SJSA1 (cell line): ENCODE results near the gene IKBKG. TPM values are rescaled to one million over a fixed set of nuclear protein-coding genes. Genes with fewer than 3 reads are reported as not detected.
"Not testable (repeated sequence)": the region's sequence is repeated elsewhere in the genome, so short reads cannot be mapped to it uniquely, and the experiment has no call there.

Source experiments
- DNase-seq, 2 experiments: peaks; one replicate each; pipeline ENCODE4 v3.0.0-alpha.2; 2015 to 2020; ENCODE audit warnings: low spot score in 2 of 2, low read depth in 1 of 2
- H3K27ac ChIP-seq: fragments of 250-450 bp; sonication (Bioruptor Pico); 2 replicates; pipeline ENCODE4 v1.5.1; 2020; ENCODE audit warnings: mild to moderate bottlenecking, moderate library complexity
- H3K27me3 ChIP-seq: fragments of 250-450 bp; sonication (Bioruptor Pico); replicated peaks from 2 replicates; pipeline ENCODE4 v1.5.1; 2020; ENCODE audit warnings: mild to moderate bottlenecking, moderate library complexity
- H3K36me3 ChIP-seq: fragments of 250-450 bp; sonication (Bioruptor Pico); 2 replicates; pipeline ENCODE4 v1.5.1; 2020; ENCODE audit warnings: mild to moderate bottlenecking
- H3K4me1 ChIP-seq: fragments of 250-450 bp; sonication (Bioruptor Pico); replicated peaks from 2 replicates; pipeline ENCODE4 v1.6.1; 2021; ENCODE audit warnings: mild to moderate bottlenecking
- H3K4me3 ChIP-seq: fragments of 250-450 bp; sonication (Bioruptor Pico); 2 replicates; pipeline ENCODE4 v1.5.1; 2020; ENCODE audit warnings: mild to moderate bottlenecking
- H3K9me3 ChIP-seq: fragments of 250-450 bp; sonication (Bioruptor Pico); replicated peaks from 2 replicates; pipeline ENCODE4 v1.5.1; 2020; ENCODE audit warnings: mild to moderate bottlenecking
- total RNA-seq: library from RNA; depleted of rRNA; stranded (reverse); fragments of >200 nt; shearing (Covaris generic); gene quantifications from 2 replicates; pipeline ENCODE4 v1.2.3, GENCODE V29; 2014

The IKBKG gene
- total RNA-seq, 1 experiment from 2014 or later: 20.6 TPM

DNA sequence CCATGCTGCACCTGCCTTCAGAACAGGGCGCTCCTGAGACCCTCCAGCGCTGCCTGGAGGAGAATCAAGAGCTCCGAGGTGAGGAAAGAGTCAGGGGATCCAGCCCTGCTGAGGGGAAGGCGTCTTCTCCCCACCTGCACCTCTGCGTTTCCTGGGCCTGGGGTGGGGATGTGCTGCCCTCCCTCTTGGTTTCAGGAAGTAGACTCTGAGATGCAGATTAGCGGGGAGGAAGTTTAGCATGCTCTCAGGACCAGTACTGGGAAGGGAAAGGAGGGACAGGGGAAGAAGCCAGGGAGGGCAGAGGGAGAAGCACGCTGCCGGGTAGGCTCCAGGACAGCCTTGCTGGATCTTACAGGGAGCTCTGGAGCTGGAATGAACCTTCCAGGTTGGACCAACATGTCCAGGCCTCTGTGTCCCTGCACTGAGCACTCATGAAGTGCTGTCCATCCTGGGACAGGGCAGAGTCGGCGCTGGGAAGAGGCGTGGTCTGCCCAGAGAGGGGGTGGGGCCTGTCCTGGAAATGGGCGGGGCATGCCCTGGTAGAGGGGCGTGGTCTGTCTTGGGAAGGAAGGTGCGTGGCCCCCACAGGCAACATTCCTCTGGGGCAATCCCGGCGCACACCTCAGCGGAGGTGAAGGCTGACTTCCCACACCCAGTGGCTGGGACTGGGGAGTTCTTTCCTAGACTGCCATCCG lies 4.8 kb downstream of the IKBKG start:
- H3K27ac ChIP-seq, H3K27me3 ChIP-seq, H3K9me3 ChIP-seq, DNase-seq, H3K4me3 ChIP-seq: not testable (repeated sequence)
- Histone ChIP-seq H3K4me1 (peaks cover 19% of the 10 kb centered on the region), H3K36me3 (peaks cover 22% of the 10 kb centered on the region)

DNA sequence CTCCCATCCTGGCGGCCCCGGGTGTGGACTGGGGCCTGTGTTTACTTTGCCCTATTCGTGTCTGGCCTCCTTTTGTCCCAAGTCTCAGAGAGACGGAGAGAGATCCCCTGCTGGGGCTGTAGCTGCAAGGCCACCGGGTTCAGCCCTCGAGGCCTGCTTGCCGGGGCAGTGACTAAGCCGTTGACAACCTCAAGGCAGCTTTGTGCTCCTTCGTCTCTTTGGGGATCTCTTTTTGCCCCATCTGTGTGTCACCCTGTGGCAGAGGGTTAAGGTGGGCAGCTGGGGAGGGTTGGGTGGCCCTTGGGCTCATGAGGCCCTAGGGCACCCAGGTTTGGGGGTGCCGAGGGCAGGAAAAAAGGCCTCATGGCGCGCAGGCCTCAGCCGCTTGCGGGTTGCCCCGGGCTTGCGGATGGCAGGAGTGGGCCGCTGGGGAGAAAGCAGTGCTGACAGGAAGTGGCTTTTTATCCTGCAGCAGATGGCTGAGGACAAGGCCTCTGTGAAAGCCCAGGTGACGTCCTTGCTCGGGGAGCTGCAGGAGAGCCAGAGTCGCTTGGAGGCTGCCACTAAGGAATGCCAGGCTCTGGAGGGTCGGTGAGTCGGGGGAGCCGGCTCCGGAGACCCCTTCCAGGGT lies 10.8 kb downstream of the IKBKG start:
- not testable (repeated sequence) for H3K27me3 ChIP-seq, H3K27ac ChIP-seq, H3K4me1 ChIP-seq, H3K4me3 ChIP-seq, H3K9me3 ChIP-seq, DNase-seq
- H3K36me3 ChIP-seq: peaks cover 15% of the 10 kb centered on the region

DNA sequence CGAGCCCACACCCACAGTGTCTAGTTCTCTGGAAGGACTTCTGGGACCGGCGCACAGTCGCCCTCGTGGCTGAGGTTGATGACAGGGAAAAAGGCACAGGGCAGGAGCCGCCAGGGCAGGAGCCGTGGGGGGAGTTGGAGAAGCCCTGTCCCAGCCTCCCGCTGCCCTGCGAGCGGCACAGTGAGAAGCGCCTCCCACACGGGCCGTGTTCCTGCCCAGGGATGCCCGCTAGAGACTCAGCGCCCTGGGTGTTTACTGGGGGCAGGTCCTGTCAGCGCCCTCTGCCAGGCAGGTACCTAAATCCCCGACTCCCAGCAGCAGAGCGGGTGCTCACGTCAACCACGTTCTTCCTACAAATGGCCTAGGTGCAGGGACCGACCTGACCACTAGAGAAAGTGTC lies 11.5 kb downstream of the IKBKG start:
- not testable (repeated sequence) for H3K4me1 ChIP-seq, H3K27me3 ChIP-seq, H3K9me3 ChIP-seq, H3K36me3 ChIP-seq, DNase-seq, H3K4me3 ChIP-seq, H3K27ac ChIP-seq

DNA sequence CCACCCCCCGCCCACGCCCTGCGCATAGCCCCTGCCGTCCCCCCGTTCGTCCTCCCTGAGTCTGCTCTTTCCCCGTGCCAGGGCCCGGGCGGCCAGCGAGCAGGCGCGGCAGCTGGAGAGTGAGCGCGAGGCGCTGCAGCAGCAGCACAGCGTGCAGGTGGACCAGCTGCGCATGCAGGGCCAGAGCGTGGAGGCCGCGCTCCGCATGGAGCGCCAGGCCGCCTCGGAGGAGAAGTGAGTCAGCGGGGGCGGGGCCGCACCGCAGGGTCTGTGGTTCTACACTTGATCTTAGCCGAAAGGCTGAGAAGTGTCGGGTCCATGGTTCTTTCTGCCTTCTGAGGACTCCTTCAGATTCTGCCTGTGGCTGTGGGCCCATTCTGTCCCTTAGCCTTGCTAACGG lies 12.9 kb downstream of the IKBKG start:
- H3K4me3 ChIP-seq, H3K9me3 ChIP-seq, DNase-seq, H3K27ac ChIP-seq, H3K27me3 ChIP-seq, H3K4me1 ChIP-seq, H3K36me3 ChIP-seq: not testable (repeated sequence)

DNA sequence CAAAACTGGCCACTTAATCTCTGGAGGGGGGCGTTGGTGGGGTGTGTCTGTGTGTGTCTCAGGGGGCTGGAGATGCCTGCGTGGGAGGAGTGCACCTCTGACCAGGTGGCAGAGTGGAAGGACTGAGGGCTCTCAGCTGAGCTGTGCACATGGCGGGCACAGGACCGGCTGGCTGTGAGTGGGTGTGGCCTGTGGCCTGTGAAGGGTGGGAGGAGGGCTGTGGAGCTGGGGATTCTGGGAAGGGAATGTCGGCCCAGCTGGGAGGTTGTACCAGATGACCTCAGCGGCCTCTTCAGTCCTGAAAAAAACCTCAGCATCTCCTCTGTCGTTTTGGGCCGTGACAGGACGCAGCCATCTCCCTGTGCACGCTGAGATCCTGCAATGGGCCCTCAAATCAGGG lies 14.9 kb downstream of the IKBKG start:
- H3K27ac ChIP-seq, H3K27me3 ChIP-seq, H3K4me3 ChIP-seq, DNase-seq, H3K36me3 ChIP-seq, H3K9me3 ChIP-seq, H3K4me1 ChIP-seq: not testable (repeated sequence)

DNA sequence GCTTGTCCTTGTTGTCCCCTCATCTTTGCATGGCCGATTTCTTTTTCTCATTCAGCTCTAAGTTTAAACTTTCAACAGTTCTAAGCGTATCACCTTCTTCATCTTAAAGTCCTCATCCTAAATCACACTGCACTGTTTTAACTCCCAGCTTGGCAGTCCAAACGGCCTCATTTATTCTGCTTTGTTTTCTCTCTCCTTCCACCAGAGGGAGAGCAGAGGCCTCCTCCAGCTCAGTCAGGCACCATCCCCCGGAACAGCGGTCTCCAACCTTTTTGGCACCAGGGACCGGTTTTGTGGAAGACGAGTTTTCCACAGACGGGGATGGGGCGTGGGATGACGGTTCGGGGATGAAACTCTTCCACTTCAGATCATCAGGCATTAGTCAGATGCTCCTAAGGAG lies 22.9 kb downstream of the IKBKG start:
- not testable (repeated sequence) for H3K4me3 ChIP-seq, H3K27me3 ChIP-seq, H3K9me3 ChIP-seq, DNase-seq, H3K36me3 ChIP-seq, H3K27ac ChIP-seq, H3K4me1 ChIP-seq

DNA sequence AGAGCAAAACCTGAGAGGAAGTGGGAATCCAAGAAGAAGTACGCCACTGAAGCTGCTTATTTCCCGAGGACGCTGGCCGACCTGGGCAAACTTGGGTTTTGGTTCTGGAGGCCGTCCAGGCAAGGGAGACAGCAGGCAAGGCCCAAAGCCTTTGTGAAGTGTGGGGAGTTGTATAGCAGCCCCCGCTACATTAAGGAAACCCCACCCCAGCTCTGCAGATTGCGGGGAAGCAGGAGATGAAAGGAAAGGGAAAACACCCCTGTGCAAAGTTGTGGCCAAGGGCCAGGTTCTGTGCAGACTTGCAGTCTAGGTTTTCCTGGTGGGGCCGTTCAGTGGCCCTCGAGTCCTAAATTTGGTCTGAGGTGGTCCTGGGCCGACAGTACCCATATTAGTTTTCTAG lies 25.6 kb downstream of the IKBKG start:
- not testable (repeated sequence) for H3K27ac ChIP-seq, H3K27me3 ChIP-seq, H3K36me3 ChIP-seq, H3K4me3 ChIP-seq, H3K4me1 ChIP-seq, DNase-seq, H3K9me3 ChIP-seq

DNA sequence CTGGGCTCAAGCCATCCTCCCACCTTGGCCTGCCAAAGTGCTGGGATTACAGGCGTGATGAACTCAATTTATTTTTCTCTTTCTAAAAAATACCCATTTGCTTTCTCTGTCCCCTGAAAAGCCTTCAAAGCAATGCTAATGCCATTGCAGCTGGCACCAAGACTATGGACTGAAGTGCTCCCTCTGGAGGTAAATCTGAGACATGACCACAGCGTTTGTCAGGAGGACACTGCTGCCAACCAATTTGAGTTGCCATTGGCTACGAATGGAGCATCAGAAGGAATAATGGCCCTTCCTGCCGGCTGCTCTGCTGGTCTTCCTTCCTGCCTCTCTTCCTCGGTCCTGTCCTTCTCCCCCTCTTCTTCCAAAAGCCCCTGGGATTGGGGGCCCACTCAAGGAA lies 27.7 kb downstream of the IKBKG start:
- H3K27ac ChIP-seq, H3K4me3 ChIP-seq, H3K4me1 ChIP-seq, DNase-seq, H3K27me3 ChIP-seq, H3K36me3 ChIP-seq, H3K9me3 ChIP-seq: not testable (repeated sequence)

DNA sequence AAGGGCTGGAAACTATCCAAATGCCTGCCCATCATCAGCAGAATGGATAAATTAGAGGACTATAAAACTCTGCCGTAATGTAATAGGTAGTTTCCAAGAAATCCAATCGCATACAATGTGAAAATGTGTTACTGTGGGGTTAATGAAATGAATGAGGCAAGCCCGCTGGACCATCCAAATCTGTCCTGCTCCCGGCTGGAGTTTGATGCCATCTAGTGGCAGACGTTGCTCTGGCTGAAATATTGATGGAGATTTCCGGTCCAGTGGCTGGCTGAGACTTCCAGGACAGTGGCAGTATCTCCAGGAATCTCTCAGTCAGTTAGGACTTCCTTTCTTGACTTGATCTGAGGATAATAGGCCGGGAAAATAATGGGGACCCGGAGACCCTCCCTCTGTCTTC lies 35.6 kb downstream of the IKBKG start:
- H3K27ac ChIP-seq, H3K4me3 ChIP-seq, H3K27me3 ChIP-seq, H3K9me3 ChIP-seq, DNase-seq, H3K36me3 ChIP-seq, H3K4me1 ChIP-seq: not testable (repeated sequence)

DNA sequence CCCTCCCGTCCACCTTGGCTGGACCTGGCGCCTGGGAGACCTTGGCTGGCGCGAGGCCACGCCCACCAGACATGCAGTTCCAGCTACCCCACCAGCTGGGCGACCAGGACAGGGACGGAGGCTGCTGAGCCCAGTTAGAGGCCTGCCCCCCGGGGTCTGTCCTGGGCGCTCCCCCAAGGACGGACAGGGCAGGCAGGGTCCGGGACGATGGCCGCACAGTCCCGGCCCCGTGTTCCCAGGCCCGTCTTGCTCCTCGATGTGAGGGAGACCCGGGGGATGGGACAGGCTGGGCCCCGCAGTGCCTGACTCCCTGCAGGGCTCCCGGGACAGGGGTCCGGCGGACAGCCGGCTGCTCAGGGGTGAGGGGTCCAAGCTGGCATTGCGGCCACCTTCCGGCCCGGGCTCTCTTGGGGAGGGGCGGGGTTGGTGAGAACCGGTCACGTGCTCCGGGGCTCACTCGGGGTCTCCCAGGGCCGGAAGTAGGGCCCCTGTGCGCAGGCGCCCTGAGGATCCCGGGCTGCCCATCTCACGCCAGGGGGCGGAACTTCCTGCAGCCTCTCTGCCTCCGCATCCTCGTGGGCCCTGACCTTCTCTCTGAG lies 37.3 kb downstream of the IKBKG start, which contains the start of gene CTAG1A:
Gene CTAG1A, plus strand, starts transcription at position 549 of the 599 bp plus-strand sequence. CDS start 74 bp downstream, outside the sequence.
- not testable (repeated sequence) for H3K9me3 ChIP-seq, H3K4me3 ChIP-seq, H3K36me3 ChIP-seq, H3K27ac ChIP-seq, H3K27me3 ChIP-seq, H3K4me1 ChIP-seq, DNase-seq

DNA sequence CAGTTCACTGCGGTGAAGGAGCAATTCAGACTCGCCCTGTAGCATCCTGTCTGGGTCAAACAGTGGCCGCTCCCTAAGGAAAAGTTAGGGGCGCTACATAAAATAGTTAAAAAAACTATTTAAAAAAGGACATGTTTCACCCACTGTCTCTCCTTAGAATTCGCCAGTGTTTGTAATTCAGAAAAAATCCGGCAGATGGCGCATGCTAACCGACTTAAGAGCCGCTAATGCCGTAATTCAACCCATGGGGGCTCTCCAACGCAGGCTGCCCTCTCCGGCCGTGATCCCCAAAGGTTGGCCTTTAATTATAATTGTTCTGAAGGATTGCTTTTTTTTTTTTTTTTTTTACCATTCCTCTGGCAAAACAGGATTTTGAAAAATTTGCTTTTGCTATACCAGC lies 43.0 kb downstream of the IKBKG start:
- H3K27me3 ChIP-seq, H3K27ac ChIP-seq, H3K36me3 ChIP-seq, H3K9me3 ChIP-seq, H3K4me1 ChIP-seq, DNase-seq, H3K4me3 ChIP-seq: not testable (repeated sequence)

DNA sequence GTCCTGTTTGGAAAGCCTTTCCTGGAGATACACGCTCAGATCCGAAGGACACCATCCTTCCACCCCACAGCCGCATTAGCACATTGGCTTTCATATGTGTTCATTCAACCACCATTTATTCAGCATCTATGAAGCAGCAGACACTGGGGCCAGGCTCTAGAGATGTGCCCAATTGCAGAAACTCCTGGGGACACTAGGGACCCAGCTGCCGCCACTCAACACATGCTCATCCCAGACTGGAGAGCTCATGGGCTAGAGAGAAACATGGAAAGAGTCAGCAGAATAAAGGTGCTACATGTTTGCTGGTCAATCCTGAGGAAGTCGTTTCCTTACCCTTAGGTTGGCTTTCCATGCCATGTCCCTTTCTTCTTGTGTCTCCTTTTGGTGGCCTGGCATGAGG lies 45.1 kb downstream of the IKBKG start:
- no peaks in the 10 kb centered on the region for H3K36me3 ChIP-seq
- DNase-seq: no peak
- no peaks in the 10 kb centered on the region for H3K27me3 ChIP-seq
- no peaks in the 10 kb centered on the region; the same call in 1 of the 2 replicates for H3K4me1 ChIP-seq
- no peak overlapping the region for H3K4me3 ChIP-seq
- H3K27ac ChIP-seq: no peak overlapping the region
- H3K9me3 ChIP-seq: no peaks in the 10 kb centered on the region

DNA sequence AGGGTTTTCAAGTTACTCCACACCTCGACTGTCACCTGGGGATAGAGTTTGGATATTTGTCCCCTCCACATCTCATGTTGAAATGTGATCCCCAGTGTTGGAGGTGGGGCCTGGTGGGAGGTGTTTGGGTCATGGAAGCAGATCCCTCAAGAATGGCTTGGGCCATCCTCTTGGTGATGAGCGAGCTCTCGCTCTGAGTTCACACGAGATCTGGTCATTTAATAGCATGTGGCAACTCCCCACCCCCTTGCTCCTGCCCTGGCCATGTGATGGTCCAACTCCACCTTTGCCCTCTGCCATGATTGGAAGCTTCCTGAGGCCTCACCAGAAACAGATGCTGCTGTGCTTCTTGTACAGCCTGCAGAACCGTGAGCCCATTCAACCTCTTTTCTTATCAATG lies 45.8 kb downstream of the IKBKG start:
- no peak overlapping the region for H3K27ac ChIP-seq
- DNase-seq: no peak
- no peaks in the 10 kb centered on the region for H3K36me3 ChIP-seq
- no peaks in the 10 kb centered on the region for H3K27me3 ChIP-seq
- H3K4me3 ChIP-seq: no peak overlapping the region
- H3K4me1 ChIP-seq: no peaks in the 10 kb centered on the region; the same call in 1 of the 2 replicates
- no peaks in the 10 kb centered on the region for H3K9me3 ChIP-seq

DNA sequence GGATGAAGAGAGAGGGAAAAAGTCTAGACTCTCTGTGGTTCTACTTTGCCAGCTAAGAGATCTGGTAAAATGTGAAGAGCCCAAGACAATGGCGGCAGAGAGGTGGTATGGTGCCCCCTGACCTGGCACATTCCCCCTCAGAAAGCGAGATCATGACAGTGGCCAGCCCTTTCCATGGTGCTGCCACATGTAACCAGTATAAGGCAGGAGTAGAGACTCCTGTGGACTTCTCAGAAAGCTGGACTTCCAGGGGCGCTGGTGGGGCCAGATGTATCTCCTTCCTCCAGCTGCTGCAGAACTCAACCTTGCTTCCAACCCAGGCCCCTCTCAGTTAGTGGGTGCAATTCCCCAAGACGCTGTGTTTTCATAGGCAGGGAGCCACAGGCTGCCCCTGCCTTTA lies 47.1 kb downstream of the IKBKG start:
- no peak overlapping the region for H3K4me3 ChIP-seq
- no peak for DNase-seq
- no peaks in the 10 kb centered on the region; the same call in 1 of the 2 replicates for H3K4me1 ChIP-seq
- no peaks in the 10 kb centered on the region for H3K27me3 ChIP-seq
- no peaks in the 10 kb centered on the region for H3K9me3 ChIP-seq
- no peak overlapping the region for H3K27ac ChIP-seq
- H3K36me3 ChIP-seq: no peaks in the 10 kb centered on the region
